ENCODE results near the gene WNT16.

DNA sequence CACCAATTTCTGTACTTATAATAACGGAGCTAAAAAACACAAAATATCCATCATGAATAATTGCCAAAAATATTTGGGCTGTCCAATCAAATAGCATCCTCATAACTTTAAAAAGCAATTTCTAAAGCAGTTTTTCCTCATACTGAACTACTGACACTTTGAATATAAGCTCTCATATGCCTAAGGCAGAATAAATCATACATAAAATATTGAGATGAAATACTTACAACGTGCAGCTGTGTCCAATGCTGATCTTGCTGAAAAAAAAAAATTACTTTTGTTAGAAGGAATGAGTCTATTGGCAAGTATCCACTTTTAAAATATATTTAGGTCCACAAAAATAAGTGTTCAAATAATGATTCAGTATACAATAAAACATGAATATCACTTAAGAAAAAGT, 43.1 kb downstream of the WNT16 start:
- TF ChIP-seq POLR2A (IDR thresholded peaks at IDR 0.05; ENCODE audit: control extremely low read depth in 1 of 2, low read depth in 2 of 2, low read length in 2 of 2), result no peak
- TF ChIP-seq, protein P1, sequence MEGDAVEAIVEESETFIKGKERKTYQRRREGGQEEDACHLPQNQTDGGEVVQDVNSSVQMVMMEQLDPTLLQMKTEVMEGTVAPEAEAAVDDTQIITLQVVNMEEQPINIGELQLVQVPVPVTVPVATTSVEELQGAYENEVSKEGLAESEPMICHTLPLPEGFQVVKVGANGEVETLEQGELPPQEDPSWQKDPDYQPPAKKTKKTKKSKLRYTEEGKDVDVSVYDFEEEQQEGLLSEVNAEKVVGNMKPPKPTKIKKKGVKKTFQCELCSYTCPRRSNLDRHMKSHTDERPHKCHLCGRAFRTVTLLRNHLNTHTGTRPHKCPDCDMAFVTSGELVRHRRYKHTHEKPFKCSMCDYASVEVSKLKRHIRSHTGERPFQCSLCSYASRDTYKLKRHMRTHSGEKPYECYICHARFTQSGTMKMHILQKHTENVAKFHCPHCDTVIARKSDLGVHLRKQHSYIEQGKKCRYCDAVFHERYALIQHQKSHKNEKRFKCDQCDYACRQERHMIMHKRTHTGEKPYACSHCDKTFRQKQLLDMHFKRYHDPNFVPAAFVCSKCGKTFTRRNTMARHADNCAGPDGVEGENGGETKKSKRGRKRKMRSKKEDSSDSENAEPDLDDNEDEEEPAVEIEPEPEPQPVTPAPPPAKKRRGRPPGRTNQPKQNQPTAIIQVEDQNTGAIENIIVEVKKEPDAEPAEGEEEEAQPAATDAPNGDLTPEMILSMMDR (IDR thresholded peaks at IDR 0.05; ENCODE audit: control extremely low read depth in 1 of 3, insufficient read depth in 1 of 3, low read depth in 1 of 3, low read length in 3 of 3), result no peak
- no peak for TF ChIP-seq TBP (IDR thresholded peaks at IDR 0.05; ENCODE audit: low read depth, low read length)
- TF ChIP-seq TEAD4 (IDR thresholded peaks at IDR 0.05; ENCODE audit: low read depth, low read length), result no peak
- TF ChIP-seq KDM1A (IDR thresholded peaks at IDR 0.05; ENCODE audit: borderline replicate concordance, low read length), result no peak
- no peak for TF ChIP-seq GABPA (IDR thresholded peaks at IDR 0.05; ENCODE audit: borderline replicate concordance, insufficient read depth, low read length)
- TF ChIP-seq, protein P2, sequence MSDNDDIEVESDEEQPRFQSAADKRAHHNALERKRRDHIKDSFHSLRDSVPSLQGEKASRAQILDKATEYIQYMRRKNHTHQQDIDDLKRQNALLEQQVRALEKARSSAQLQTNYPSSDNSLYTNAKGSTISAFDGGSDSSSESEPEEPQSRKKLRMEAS (IDR thresholded peaks at IDR 0.05), result no peak
- TF ChIP-seq SP4 (IDR thresholded peaks at IDR 0.05; ENCODE audit: low read length), result no peak
- TF ChIP-seq, protein P3, sequence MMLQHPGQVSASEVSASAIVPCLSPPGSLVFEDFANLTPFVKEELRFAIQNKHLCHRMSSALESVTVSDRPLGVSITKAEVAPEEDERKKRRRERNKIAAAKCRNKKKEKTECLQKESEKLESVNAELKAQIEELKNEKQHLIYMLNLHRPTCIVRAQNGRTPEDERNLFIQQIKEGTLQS (IDR thresholded peaks at IDR 0.05; ENCODE audit: insufficient read depth, low read depth, low read length), result no peak
- no peak for TF ChIP-seq EZH2 (IDR thresholded peaks at IDR 0.05; ENCODE audit: low read depth, low read length, severe bottlenecking)

Data from H1 (cell line).